HepG2 (cell line): ENCODE results near the gene JAKMIP2. TPM values are rescaled to one million over a fixed set of nuclear protein-coding genes. Genes with fewer than 3 reads are reported as not detected.

ENCODE experiments used
- ATAC-seq: fragments of 200-7000 bp; cut with Tn5 transposase; 3 replicates; pipeline ENCODE4 v1.9.1; 2020; ENCODE audit warnings: mild to moderate bottlenecking, moderate library complexity
- BruUV-seq: library from RNA; stranded (reverse); fragments of 400-500 nt; replicated peaks from 2 replicates; lab custom pipeline; 2021; lab: Mats Ljungman, UMichigan
- CTCF ChIA-PET: fragments of 300-600 bp; formaldehyde crosslinking; extraction: SDS; loops from one replicate; lab custom pipeline; 2021; ENCODE audit warnings: low total read pairs, inconsistent platforms, low intra/inter-chr PET ratio; lab: Yijun Ruan, JAX
- POLR2A ChIA-PET: fragments of 350-600 bp; sonication (Branson Sonifier 250); formaldehyde crosslinking; loops from one replicate; lab custom pipeline; 2020; ENCODE audit warnings: antibody characterized with exemption, inconsistent platforms; lab: Yijun Ruan, JAX
- DNase-seq: peaks from one replicate; pipeline ENCODE4 v3.0.0-alpha.2; 2015; ENCODE audit warnings: low spot score
- FAIRE-seq: peaks from 3 replicates; lab custom pipeline; 2011; peaks lifted over from hg19 to GRCh38; lab: Jason Lieb, UNC
- H2AFZ ChIP-seq: one replicate; pipeline ENCODE4 v1.6.1; 2011; ENCODE audit warnings: low read length, inconsistent platforms
- H3K27ac ChIP-seq: fragments of 300-600 bp; 3 replicates; pipeline ENCODE4 v1.8.0; 2011; ENCODE audit warnings: mixed run types, mild to moderate bottlenecking, mixed read lengths, low read length, inconsistent platforms; ENCODE audit not compliant: insufficient read depth; ENCODE audit errors: extremely low read length
- H3K27me3 ChIP-seq, 2 experiments: fragments of 200-600 bp in 1 of 2; 2 replicates in 1 of 2; 3 replicates in 1 of 2; pipeline versions ENCODE4 v1.6.0 to v1.8.0; 2011; ENCODE audit warnings: low read length in 2 of 2, mild to moderate bottlenecking in 2 of 2, moderate library complexity in 2 of 2, inconsistent platforms in 1 of 2; ENCODE audit not compliant: insufficient read depth in 2 of 2, control insufficient read depth in 1 of 2
- H3K36me3 ChIP-seq, 2 experiments: fragments of 200-600 bp in 1 of 2; replicated peaks in 1 of 2; 2 replicates in 1 of 2; 3 replicates in 1 of 2; pipeline versions ENCODE4 v1.5.1 to v1.8.0; 2011; ENCODE audit warnings: low read length in 2 of 2, inconsistent platforms in 1 of 2; ENCODE audit not compliant: insufficient read depth in 2 of 2, control insufficient read depth in 1 of 2
- H3K4me1 ChIP-seq: 2 replicates; pipeline ENCODE4 v1.5.1; 2012; ENCODE audit warnings: low read length, inconsistent platforms; ENCODE audit not compliant: insufficient read depth
- H3K4me2 ChIP-seq: 2 replicates; pipeline ENCODE4 v1.6.0; 2011; ENCODE audit warnings: low read depth, low read length, inconsistent platforms
- H3K4me3 ChIP-seq, 3 experiments: fragments of 200-600 bp in 1 of 3; sonication (generic), shearing (Covaris generic) in 1 of 3; replicated peaks in 1 of 3; 2 replicates each; pipeline ENCODE4 v1.5.1; 2011 to 2016; ENCODE audit warnings: low read length in 3 of 3, inconsistent platforms in 2 of 3, low read depth in 2 of 3, mild to moderate bottlenecking in 2 of 3, control low read depth in 1 of 3, mixed read lengths in 1 of 3; ENCODE audit not compliant: insufficient read depth in 1 of 3
- H3K79me2 ChIP-seq: one replicate; pipeline ENCODE4 v1.6.1; 2011; ENCODE audit warnings: low read length, inconsistent platforms; ENCODE audit not compliant: insufficient read depth
- H3K9ac ChIP-seq: 2 replicates; pipeline ENCODE4 v1.6.0; 2011; ENCODE audit warnings: mild to moderate bottlenecking, low read depth, low read length, inconsistent platforms; ENCODE audit not compliant: insufficient read depth
- H3K9me3 ChIP-seq: 2 replicates; pipeline ENCODE4 v1.5.1; 2012; ENCODE audit warnings: mild to moderate bottlenecking, low read length
- H4K20me1 ChIP-seq: 2 replicates; pipeline ENCODE4 v1.6.0; 2011; ENCODE audit warnings: inconsistent platforms, mild to moderate bottlenecking, low read length, moderate library complexity; ENCODE audit not compliant: insufficient read depth
- ARNT2 ChIP-seq: sonication (generic); formaldehyde crosslinking; IDR thresholded peaks from 2 replicates; pipeline ENCODE4 v1.8.0; 2022; ENCODE audit warnings: mild to moderate bottlenecking, low read depth, missing genetic modification reagents, moderate library complexity
- BRCA1 ChIP-seq: sonication (generic); formaldehyde crosslinking; IDR thresholded peaks from 2 replicates; pipeline ENCODE4 v1.4.0; 2020; ENCODE audit warnings: missing genetic modification reagents
- BRD4 ChIP-seq: sonication (generic); formaldehyde crosslinking; IDR thresholded peaks from 2 replicates; pipeline ENCODE4 v1.4.0; 2020; ENCODE audit warnings: missing genetic modification reagents
- CBX1 ChIP-seq: IDR thresholded peaks from one replicate; pipeline ENCODE4 v1.6.1; 2016; ENCODE audit warnings: antibody characterized with exemption, low read depth
- E2F5 ChIP-seq: sonication (generic); formaldehyde crosslinking; conservative IDR thresholded peaks from 2 replicates; pipeline ENCODE4 v1.4.0; 2020; ENCODE audit warnings: missing genetic modification reagents
- GPN1 ChIP-seq: sonication (generic); formaldehyde crosslinking; IDR thresholded peaks from 2 replicates; pipeline ENCODE4 v1.5.1; 2020; ENCODE audit warnings: missing genetic modification reagents, borderline replicate concordance
- HDAC6 ChIP-seq: fragments of 200-600 bp; sonication (generic); IDR thresholded peaks from 2 replicates; pipeline ENCODE4 v1.7.0; 2017; ENCODE audit warnings: mild to moderate bottlenecking, antibody characterized with exemption, low read length, low read depth
- KLF13 ChIP-seq: sonication (generic); formaldehyde crosslinking; IDR thresholded peaks from 2 replicates; pipeline ENCODE4 v1.4.0; 2020; ENCODE audit warnings: mild to moderate bottlenecking, missing genetic modification reagents
- KLF9 ChIP-seq: IDR thresholded peaks from 2 replicates; pipeline ENCODE4 v1.6.1; 2016; ENCODE audit warnings: low read depth
- ONECUT2 ChIP-seq: sonication (generic); formaldehyde crosslinking; IDR thresholded peaks from 2 replicates; pipeline ENCODE4 v1.4.0; 2020; ENCODE audit warnings: missing genetic modification reagents
- SATB2 ChIP-seq: sonication (generic); formaldehyde crosslinking; IDR thresholded peaks from 2 replicates; pipeline ENCODE4 v1.5.0; 2020; ENCODE audit warnings: missing genetic modification reagents
- SMAD1 ChIP-seq: sonication (generic); formaldehyde crosslinking; IDR thresholded peaks from 2 replicates; pipeline ENCODE4 v1.4.0; 2020; ENCODE audit warnings: missing genetic modification reagents, low read depth, mild to moderate bottlenecking, borderline replicate concordance
- YEATS4 ChIP-seq: sonication (generic); formaldehyde crosslinking; IDR thresholded peaks from 2 replicates; pipeline ENCODE4 v1.4.0; 2020; ENCODE audit warnings: missing genetic modification reagents, borderline replicate concordance
- ZNF136 ChIP-seq: sonication (generic); formaldehyde crosslinking; IDR thresholded peaks from 2 replicates; pipeline ENCODE4 v1.8.1; 2022; ENCODE audit warnings: low read depth, mild to moderate bottlenecking, moderate library complexity, missing genetic modification reagents
- ZNF44 ChIP-seq: sonication (generic); formaldehyde crosslinking; IDR thresholded peaks from 2 replicates; pipeline ENCODE4 v1.5.1; 2020; ENCODE audit warnings: mild to moderate bottlenecking, missing genetic modification reagents
- ZSCAN30 ChIP-seq: sonication (generic); formaldehyde crosslinking; IDR thresholded peaks from 2 replicates; pipeline ENCODE4 v1.5.0; 2020; ENCODE audit warnings: mild to moderate bottlenecking, missing genetic modification reagents
- WGBS: methylation state at CpG from one replicate; pipeline ENCODE4 v1.1.6; 2017; ENCODE audit warnings: low lambda C conversion rate; 5-methylcytosine and 5-hydroxymethylcytosine counted together
- in situ Hi-C: cut with HindIII; loops from 2 replicates; pipeline ENCODE4 v1.10.0; 2017; ENCODE audit warnings: low pct_unique_long_range_greater_than_20kb; ENCODE audit not compliant: extremely low pct_ligation_motif_present
- intact Hi-C: fragments of 100-400 bp; cut with micrococcal nuclease; formaldehyde crosslinking; loops from one replicate; pipeline ENCODE4 v1.10.0; 2022; ENCODE audit not compliant: unreplicated experiment
- polyA plus RNA-seq, 8 experiments: library from polyadenylated mRNA; depleted of rRNA in 3 of 8; stranded (reverse) in 7 of 8; unstranded in 1 of 8; fragments of >200 nt; fragmentation: Illumina TruSeq in 4 of 8; extraction: Trizol in 4 of 8; gene quantifications; 2 replicates each; pipeline versions ENCODE4 v1.2.1 to v1.2.3, GENCODE V29; 2011 to 2016; ENCODE audit warnings: low read depth in 4 of 8, missing spikeins in 1 of 8, mixed read lengths in 1 of 8; ENCODE audit not compliant: insufficient read depth in 1 of 8
- total RNA-seq, 5 experiments: library from RNA; depleted of rRNA; stranded (reverse); fragments of >200 nt; fragmentation: Illumina TruSeq; extraction: Trizol; gene quantifications; 2 replicates each; pipeline ENCODE4 v1.2.3, GENCODE V29; 2016; ENCODE audit warnings: low read depth in 1 of 5
- TF ChIP-seq, protein P1 (sequence below): sonication (generic); formaldehyde crosslinking; IDR thresholded peaks from 2 replicates; pipeline ENCODE4 v1.5.0; 2020; ENCODE audit warnings: mild to moderate bottlenecking, missing genetic modification reagents, borderline replicate concordance

The JAKMIP2 gene
- total and polyA plus RNA-seq, 2 of the 13 experiments (the other 11 are each of a cell fraction or from before 2014, with no cell fraction given) = 0.04 to 2.1 TPM

DNA sequence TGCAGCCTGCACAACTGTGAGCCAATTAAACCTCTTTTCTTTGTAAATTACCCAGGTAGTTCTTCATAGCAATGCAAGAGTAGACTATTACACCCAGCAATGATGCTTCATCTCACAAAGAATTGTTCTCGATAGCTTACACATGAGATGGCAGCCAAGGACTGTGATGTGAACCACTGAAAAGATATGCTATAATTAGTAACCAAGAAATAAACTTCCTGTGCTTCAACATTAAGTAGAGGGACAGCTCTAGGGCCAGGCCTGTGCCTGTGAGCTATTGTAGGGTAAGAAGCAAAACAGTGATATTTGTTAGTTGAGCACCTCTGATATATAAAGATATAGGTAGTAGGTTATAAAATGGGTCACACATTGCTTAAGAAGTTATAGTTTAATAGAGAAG lies 230.9 kb downstream of the JAKMIP2 start:
- Histone ChIP-seq H3K9me3 (no peaks in the 10 kb centered on the region), H3K9ac (no peak overlapping the region), H3K4me1 (no peaks in the 10 kb centered on the region), H3K36me3 (no peaks in the 10 kb centered on the region), H3K27ac (no peak overlapping the region), H2AFZ (no peak overlapping the region), H3K4me3 (no peak overlapping the region), H3K79me2 (no peaks in the 10 kb centered on the region), H4K20me1 (no peaks in the 10 kb centered on the region), H3K4me2 (no peak overlapping the region), H3K27me3 (0 out of 5 replicates have a peak, but pooled peaks cover 0 to 1% of the 10 kb centered on the region in 2 experiments)
- FAIRE-seq (no peak), ATAC-seq (no peak), DNase-seq (no peak)
- ChIA-PET CTCF (no interaction called here), POLR2A (no interaction called here)
- WGBS = 0% methylated on average over 1 of the region's 1 CpG
- BruUV-seq = no TSS peak
- no peak for TF ChIP-seq KLF9 (CRISPR knock-in tag)
- TF ChIP-seq ZNF44 (CRISPR knock-in tag) = no peak
- TF ChIP-seq ZNF136 (CRISPR knock-in tag) = no peak
- TF ChIP-seq ARNT2 = no peak
- TF ChIP-seq CBX1 = no peak
- TF ChIP-seq GPN1 (CRISPR knock-in tag) = no peak
- no peak for TF ChIP-seq ZSCAN30 (CRISPR knock-in tag)
- TF ChIP-seq KLF13 (CRISPR knock-in tag) = no peak
- no peak for TF ChIP-seq HDAC6
- TF ChIP-seq, protein P1, sequence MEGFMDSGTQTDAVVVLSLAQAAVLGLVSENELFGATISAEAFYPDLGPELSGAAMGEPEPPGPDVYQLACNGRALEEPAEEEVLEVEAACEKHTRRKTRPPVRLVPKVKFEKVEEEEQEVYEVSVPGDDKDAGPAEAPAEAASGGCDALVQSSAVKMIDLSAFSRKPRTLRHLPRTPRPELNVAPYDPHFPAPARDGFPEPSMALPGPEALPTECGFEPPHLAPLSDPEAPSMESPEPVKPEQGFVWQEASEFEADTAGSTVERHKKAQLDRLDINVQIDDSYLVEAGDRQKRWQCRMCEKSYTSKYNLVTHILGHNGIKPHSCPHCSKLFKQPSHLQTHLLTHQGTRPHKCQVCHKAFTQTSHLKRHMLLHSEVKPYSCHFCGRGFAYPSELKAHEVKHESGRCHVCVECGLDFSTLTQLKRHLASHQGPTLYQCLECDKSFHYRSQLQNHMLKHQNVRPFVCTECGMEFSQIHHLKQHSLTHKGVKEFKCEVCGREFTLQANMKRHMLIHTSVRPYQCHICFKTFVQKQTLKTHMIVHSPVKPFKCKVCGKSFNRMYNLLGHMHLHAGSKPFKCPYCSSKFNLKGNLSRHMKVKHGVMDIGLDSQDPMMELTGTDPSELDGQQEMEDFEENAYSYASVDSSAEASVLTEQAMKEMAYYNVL (CRISPR knock-in tag) = no peak
- no peak for TF ChIP-seq BRCA1 (CRISPR knock-in tag)
- no peak for TF ChIP-seq YEATS4 (CRISPR knock-in tag)
- no peak for TF ChIP-seq BRD4 (CRISPR knock-in tag)
- no peak for TF ChIP-seq SATB2 (CRISPR knock-in tag)
- TF ChIP-seq SMAD1 (CRISPR knock-in tag) = no peak
- no peak for TF ChIP-seq E2F5 (CRISPR knock-in tag)
- no peak for TF ChIP-seq ONECUT2 (CRISPR knock-in tag)
- in situ Hi-C loops = no loop called here
- intact Hi-C loops = no loop called here
